ENCODE results near the gene RNASE4.

Gene RNASE4

DNA sequence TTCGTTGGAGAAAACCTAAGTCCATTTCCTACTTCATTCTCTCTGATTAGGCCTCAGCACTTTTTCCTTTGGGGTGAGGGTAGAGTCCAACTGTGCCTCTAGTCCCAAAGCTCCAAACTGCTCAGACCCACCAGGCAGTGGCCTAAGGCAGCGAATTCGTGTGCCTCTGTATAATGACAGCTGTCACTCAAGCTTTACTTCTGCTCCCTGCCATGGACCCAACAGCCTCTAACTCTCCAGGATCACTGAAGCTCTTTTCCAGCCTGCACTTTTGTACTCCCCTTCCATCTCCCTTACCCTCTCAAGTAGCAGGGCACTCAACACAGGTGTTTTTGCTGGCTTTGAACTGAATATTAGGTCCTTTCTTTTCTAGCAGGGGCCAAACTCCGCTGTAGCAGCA lies 28.1 kb upstream of the RNASE4 start:
- TF ChIP-seq EGR1 (IDR thresholded peaks at IDR 0.05): no peak
- no peak for TF ChIP-seq TAF1 (IDR thresholded peaks at IDR 0.05; ENCODE audit: low read depth)
- TF ChIP-seq, protein P1, sequence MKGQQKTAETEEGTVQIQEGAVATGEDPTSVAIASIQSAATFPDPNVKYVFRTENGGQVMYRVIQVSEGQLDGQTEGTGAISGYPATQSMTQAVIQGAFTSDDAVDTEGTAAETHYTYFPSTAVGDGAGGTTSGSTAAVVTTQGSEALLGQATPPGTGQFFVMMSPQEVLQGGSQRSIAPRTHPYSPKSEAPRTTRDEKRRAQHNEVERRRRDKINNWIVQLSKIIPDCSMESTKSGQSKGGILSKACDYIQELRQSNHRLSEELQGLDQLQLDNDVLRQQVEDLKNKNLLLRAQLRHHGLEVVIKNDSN (IDR thresholded peaks at IDR 0.05): no peak

DNA sequence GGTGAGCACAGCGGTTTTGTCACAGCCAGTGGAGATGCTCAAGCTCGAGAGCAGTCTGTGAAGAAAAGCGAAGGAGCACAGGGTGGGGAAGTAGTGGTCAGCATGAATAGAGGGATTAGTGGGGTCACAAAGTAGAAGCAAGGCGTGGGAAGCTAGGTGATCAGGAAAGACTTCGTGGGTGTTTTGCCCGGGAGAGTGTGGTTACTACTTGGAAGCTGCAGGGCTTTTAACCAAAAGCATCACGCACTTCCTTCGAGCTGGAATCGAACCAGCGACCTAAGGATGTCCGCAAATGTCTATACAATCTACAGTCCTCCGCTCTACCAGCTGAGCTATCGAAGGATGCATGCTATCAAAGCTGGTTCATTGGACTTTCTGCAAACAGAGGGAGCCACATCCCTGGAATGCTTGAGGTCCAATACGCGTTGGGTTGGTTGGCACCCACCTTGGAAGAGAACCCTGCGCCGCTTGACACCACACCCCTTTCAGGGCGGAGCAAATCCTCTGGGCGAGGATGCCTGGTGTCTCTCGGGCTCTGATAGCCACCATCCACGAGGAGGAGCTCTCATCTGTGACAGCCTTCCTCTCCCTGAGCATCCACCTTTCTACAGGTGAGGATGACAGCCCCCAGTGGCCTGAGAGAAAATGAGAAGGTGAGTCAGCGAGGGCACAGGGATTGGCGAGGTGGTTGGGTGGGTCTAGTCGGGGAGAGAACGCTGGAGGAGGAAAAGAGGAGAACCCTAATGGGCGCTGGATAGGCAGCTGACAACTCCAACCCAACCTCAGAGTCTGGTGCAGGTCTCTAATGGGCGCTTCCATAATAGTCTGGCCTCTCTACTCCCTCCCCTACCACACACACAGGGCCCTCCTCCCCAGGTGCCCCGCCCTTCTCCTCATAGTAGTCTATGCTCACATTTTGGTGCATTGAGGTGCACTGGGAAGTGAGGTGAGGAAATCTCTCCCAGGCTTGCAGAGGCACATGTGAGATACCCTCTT lies 26.8 kb upstream of the RNASE4 start:
- no peak for TF ChIP-seq TAF1 (IDR thresholded peaks at IDR 0.05; ENCODE audit: low read depth)
- no peak for TF ChIP-seq RAD21 (IDR thresholded peaks at IDR 0.05; ENCODE audit: low read depth)
- no peak for TF ChIP-seq FOXM1 (IDR thresholded peaks at IDR 0.05; ENCODE audit: borderline replicate concordance, low read depth)
- TF ChIP-seq, protein P2, sequence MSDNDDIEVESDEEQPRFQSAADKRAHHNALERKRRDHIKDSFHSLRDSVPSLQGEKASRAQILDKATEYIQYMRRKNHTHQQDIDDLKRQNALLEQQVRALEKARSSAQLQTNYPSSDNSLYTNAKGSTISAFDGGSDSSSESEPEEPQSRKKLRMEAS (IDR thresholded peaks at IDR 0.05): no peak
- TF ChIP-seq TEAD4 (IDR thresholded peaks at IDR 0.05): no peak
- TF ChIP-seq TCF12 (IDR thresholded peaks at IDR 0.05; ENCODE audit: low read depth): no peak
- TF ChIP-seq YY1 (IDR thresholded peaks at IDR 0.05; ENCODE audit: low read depth): no peak
- TF ChIP-seq ZBTB7A (IDR thresholded peaks at IDR 0.05; ENCODE audit: low read depth): no peak
- TF ChIP-seq, protein P3, sequence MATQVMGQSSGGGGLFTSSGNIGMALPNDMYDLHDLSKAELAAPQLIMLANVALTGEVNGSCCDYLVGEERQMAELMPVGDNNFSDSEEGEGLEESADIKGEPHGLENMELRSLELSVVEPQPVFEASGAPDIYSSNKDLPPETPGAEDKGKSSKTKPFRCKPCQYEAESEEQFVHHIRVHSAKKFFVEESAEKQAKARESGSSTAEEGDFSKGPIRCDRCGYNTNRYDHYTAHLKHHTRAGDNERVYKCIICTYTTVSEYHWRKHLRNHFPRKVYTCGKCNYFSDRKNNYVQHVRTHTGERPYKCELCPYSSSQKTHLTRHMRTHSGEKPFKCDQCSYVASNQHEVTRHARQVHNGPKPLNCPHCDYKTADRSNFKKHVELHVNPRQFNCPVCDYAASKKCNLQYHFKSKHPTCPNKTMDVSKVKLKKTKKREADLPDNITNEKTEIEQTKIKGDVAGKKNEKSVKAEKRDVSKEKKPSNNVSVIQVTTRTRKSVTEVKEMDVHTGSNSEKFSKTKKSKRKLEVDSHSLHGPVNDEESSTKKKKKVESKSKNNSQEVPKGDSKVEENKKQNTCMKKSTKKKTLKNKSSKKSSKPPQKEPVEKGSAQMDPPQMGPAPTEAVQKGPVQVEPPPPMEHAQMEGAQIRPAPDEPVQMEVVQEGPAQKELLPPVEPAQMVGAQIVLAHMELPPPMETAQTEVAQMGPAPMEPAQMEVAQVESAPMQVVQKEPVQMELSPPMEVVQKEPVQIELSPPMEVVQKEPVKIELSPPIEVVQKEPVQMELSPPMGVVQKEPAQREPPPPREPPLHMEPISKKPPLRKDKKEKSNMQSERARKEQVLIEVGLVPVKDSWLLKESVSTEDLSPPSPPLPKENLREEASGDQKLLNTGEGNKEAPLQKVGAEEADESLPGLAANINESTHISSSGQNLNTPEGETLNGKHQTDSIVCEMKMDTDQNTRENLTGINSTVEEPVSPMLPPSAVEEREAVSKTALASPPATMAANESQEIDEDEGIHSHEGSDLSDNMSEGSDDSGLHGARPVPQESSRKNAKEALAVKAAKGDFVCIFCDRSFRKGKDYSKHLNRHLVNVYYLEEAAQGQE (IDR thresholded peaks at IDR 0.05; ENCODE audit: low read depth): no peak
- TF ChIP-seq CREB1 (IDR thresholded peaks at IDR 0.05; ENCODE audit: low read depth): no peak
- TF ChIP-seq EGR1 (IDR thresholded peaks at IDR 0.05): no peak
- TF ChIP-seq, protein P1 (IDR thresholded peaks at IDR 0.05): no peak
- TF ChIP-seq NFIC (IDR thresholded peaks at IDR 0.05): no peak
- TF ChIP-seq EP300 (IDR thresholded peaks at IDR 0.05; ENCODE audit: borderline replicate concordance): no peak
- no peak for TF ChIP-seq CEBPB (IDR thresholded peaks at IDR 0.05)

DNA sequence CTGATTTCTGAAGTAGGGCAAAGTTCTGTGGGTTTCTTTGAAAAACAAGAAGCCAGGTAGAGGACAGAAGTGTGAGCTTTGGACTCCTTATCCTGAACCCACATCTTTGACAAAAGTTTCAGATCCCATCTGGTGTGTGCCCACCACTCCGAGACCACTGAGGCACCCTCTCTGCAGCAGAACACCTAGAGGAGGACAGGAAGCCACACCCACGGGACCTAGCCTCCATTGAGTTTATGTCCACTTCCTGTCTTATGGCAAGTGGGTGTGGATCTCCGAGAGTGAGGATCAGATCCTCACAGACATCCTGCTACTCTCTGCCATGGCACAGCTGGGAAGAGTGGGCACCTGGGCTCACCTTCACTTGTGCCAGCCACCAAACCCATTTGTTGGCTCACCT lies 26.1 kb upstream of the RNASE4 start:
- no peak for TF ChIP-seq EP300 (IDR thresholded peaks at IDR 0.05; ENCODE audit: borderline replicate concordance)
- no peak for TF ChIP-seq ZBTB7A (IDR thresholded peaks at IDR 0.05; ENCODE audit: low read depth)
- TF ChIP-seq YY1 (IDR thresholded peaks at IDR 0.05; ENCODE audit: low read depth): no peak
- TF ChIP-seq, protein P1 (IDR thresholded peaks at IDR 0.05): no peak
- no peak for TF ChIP-seq TAF1 (IDR thresholded peaks at IDR 0.05; ENCODE audit: low read depth)
- TF ChIP-seq NFIC (IDR thresholded peaks at IDR 0.05): no peak
- no peak for TF ChIP-seq RAD21 (IDR thresholded peaks at IDR 0.05; ENCODE audit: low read depth)
- TF ChIP-seq EGR1 (IDR thresholded peaks at IDR 0.05): no peak

DNA sequence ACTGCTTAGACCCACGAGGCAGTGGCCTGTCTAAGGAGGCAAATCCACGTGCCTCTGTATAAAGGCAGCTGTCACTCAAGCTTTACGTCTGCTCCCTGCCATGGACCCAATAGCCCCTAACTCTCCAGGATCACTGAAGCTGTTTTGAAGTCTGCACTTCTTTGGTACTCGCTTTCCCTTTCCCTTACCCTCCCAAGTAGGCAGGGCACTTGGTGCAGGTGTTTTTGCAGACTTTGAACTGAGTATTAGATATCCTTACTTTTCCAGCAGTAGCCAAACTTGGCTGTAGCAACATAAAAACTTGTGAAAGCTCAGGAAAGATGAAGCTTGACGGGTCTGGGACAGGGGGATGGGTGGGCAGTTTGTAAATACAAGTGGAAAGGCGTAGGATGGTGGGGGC lies 25.0 kb upstream of the RNASE4 start:
- no peak for TF ChIP-seq ZBTB7A (IDR thresholded peaks at IDR 0.05; ENCODE audit: low read depth)
- TF ChIP-seq YY1 (IDR thresholded peaks at IDR 0.05; ENCODE audit: low read depth): no peak
- no peak for TF ChIP-seq EP300 (IDR thresholded peaks at IDR 0.05; ENCODE audit: borderline replicate concordance)
- no peak for TF ChIP-seq NFIC (IDR thresholded peaks at IDR 0.05)

DNA sequence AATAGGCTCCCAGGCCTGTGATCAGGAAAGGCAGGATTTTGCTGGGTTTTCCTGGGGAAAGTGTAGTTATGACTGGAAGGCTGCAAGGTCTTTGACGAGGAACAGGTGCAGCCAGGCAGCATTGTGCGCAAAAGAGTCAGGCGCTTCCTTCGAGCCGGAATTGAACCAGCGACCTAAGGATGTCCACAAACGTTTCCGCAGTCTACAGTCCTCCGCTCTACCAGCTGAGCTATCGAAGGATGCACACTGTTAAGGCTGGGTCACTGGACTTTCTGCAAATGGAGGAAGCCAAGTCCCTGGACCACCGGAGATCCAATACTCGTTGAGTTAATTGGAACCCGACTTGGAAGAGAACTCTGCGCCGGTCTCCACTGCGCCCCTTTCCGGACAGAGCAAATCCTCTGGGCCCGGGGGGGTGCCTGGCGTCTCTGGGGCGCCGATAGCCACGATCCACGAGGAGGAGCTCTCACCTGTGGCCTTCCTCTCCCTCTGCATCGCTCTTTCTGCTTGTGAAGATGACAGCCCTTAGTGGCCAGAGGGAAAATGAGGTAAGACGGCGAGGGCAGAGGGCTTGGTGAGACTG lies 24.5 kb upstream of the RNASE4 start:
- TF ChIP-seq CEBPB (IDR thresholded peaks at IDR 0.05) (no peak), ZBTB7A (IDR thresholded peaks at IDR 0.05; ENCODE audit: low read depth) (no peak), YY1 (IDR thresholded peaks at IDR 0.05; ENCODE audit: low read depth) (no peak), CREB1 (IDR thresholded peaks at IDR 0.05; ENCODE audit: low read depth) (no peak), RAD21 (IDR thresholded peaks at IDR 0.05; ENCODE audit: low read depth) (no peak), EGR1 (IDR thresholded peaks at IDR 0.05) (no peak), TEAD4 (IDR thresholded peaks at IDR 0.05) (no peak), NFIC (IDR thresholded peaks at IDR 0.05) (no peak), FOXM1 (IDR thresholded peaks at IDR 0.05; ENCODE audit: borderline replicate concordance, low read depth) (no peak), EP300 (IDR thresholded peaks at IDR 0.05; ENCODE audit: borderline replicate concordance) (no peak), TCF12 (IDR thresholded peaks at IDR 0.05; ENCODE audit: low read depth) (no peak)
- TF ChIP-seq, protein P1 (IDR thresholded peaks at IDR 0.05): no peak
- TF ChIP-seq, protein P2 (IDR thresholded peaks at IDR 0.05): no peak

DNA sequence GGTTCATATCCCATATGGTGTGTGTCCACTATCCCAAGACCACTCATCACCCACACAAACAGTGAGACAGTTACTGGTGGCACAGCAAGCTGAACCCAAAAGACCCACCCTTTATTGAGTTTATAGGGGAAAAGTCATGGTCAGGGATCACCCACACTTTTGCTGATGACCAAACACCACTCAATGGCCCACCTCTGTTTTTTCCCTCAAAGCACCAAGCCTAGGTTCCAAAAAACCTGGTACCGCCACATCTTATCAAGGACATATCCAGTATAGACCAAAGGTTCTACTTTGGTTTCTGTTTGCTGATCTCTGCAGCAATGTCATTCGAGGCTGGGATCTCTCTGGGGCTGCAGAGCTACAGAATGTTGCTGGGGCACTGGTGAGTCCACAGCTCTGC lies 23.2 kb upstream of the RNASE4 start:
- TF ChIP-seq EGR1 (IDR thresholded peaks at IDR 0.05) (no peak), RAD21 (IDR thresholded peaks at IDR 0.05; ENCODE audit: low read depth) (no peak), CEBPB (IDR thresholded peaks at IDR 0.05) (no peak), TEAD4 (IDR thresholded peaks at IDR 0.05) (no peak), TCF12 (IDR thresholded peaks at IDR 0.05; ENCODE audit: low read depth) (no peak), NFIC (IDR thresholded peaks at IDR 0.05) (no peak), ZBTB7A (IDR thresholded peaks at IDR 0.05; ENCODE audit: low read depth) (no peak), YY1 (IDR thresholded peaks at IDR 0.05; ENCODE audit: low read depth) (no peak), EP300 (IDR thresholded peaks at IDR 0.05; ENCODE audit: borderline replicate concordance) (no peak), TAF1 (IDR thresholded peaks at IDR 0.05; ENCODE audit: low read depth) (no peak), FOXM1 (IDR thresholded peaks at IDR 0.05; ENCODE audit: borderline replicate concordance, low read depth) (no peak), CREB1 (IDR thresholded peaks at IDR 0.05; ENCODE audit: low read depth) (no peak)
- TF ChIP-seq, protein P3 (IDR thresholded peaks at IDR 0.05; ENCODE audit: low read depth): no peak
- TF ChIP-seq, protein P1 (IDR thresholded peaks at IDR 0.05): no peak

Measured in Ishikawa (cell line).